ENCODE measurements around the gene BTG3.

BTG3 gene, protein sequence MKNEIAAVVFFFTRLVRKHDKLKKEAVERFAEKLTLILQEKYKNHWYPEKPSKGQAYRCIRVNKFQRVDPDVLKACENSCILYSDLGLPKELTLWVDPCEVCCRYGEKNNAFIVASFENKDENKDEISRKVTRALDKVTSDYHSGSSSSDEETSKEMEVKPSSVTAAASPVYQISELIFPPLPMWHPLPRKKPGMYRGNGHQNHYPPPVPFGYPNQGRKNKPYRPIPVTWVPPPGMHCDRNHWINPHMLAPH

GRCh38 chr21:17612565-17613241, at the start of gene BTG3:
Gene BTG3, minus strand, starts transcription at chr21:17612901. Its CDS starts 3,757 bp downstream, at chr21:17609144.
- peak; percentile 81 for DNase-seq

- no peak for DNase-seq
Measured at GRCh38 chr21:17660862-17661261, 48.2 kb upstream of the BTG3 start.

DNA sequence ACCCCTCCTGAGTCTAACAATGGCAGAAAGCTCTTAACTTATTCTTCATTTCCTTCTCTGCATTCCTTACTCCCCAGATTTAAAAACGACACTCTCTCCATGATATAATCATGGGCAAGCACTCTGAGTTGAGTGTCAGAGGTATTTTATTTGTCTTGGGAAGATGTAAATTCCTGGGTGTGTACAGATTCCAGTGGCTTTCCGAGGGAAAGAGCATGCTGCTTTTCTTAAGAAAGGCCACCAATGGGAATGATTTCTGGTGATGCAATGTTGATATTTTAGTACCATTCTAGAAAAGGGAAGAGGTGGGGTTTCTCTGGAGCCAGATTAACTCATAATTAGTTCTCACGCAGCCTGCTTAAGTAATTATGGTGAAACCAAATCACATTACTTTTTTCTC, 47.8 kb upstream of the BTG3 start:
- DNase-seq: no peak

DNA sequence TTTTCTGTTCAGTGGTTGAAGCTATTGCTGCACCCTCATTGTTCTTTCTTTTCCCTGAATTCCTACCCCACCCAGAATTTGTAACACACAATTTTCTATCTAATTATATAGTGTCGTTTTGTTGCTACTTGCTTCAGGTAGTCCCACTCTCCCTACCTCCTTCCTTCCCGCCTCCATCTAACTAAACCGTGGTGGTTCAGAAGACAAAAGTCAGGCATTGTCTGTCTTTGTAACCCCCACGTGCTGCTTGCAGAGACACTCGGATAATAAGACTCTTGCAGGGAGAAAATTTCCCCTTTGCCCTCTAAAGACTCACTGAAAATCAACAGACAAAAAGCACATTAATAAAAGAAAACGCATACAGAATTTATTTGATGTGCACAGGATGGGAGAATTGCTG, 46.2 kb upstream of the BTG3 start:
- DNase-seq: no peak

GRCh38 chr21:17651526-17651925, 38.8 kb upstream of the BTG3 start:
- no peak for DNase-seq

- DNase-seq: no peak
Measured at GRCh38 chr21:17650292-17650691, 37.6 kb upstream of the BTG3 start.

DNA sequence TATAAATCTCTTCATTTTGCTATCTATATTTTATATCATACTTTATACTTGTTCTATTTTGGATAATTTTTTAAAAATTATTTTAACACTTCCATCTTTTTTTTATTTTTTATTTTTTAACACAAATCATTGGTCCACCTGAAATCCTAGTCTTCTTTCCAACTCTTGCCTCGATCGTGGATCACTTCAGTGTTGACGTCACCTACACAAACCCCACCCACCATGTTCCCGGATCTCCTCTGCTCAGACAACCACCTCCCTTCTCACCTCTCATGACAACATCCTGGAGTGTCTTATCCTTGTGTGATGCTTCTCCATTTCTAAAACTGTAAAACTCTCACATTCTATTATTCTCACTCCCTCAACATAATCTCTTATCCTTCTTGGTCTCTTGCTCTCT, 34.1 kb upstream of the BTG3 start:
- no peak for DNase-seq

DNA sequence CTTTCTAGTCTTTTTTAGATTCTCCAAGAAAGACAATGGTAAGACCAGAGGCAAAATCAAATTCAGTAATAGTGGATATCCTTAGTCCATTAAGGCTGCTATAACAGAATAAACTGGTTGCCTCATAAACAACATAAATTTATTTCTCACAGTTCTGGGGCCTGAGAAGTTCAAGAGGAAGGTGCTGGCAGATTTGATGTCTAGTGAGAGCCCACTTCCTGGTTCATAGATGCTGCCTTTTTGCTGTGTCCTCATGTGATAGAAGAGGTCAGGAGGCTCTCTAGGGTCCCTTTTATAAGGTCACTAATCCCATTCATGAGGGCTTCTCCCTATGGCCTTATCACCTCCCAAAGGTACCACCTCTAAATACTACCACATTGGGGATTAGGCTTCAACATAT, 31.5 kb upstream of the BTG3 start:
- no peak for DNase-seq

DNA sequence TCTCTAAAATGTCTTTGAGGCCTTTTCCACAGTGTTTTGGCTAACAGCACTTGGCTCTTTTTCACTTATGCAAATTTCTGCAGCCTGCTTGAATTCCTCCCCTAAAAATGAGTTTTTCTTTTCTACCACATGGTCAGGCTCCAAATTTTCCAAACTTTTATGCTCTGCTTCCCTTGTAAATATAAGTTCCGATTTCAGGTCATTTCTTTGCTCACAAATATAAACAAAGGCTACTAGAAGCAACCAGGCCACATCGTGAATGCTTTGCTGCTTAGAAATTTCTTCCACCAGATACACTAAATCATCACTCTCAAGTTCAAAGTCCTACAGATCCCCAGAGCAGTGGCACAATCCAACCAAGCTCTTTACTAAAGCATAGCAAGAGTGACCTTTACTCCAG, 28.1 kb upstream of the BTG3 start:
- no peak for DNase-seq

GRCh38 chr21:17636711-17637110, 24.0 kb upstream of the BTG3 start:
- no peak for DNase-seq

- DNase-seq: no peak
Measured at GRCh38 chr21:17631195-17631594, 18.5 kb upstream of the BTG3 start.

DNA sequence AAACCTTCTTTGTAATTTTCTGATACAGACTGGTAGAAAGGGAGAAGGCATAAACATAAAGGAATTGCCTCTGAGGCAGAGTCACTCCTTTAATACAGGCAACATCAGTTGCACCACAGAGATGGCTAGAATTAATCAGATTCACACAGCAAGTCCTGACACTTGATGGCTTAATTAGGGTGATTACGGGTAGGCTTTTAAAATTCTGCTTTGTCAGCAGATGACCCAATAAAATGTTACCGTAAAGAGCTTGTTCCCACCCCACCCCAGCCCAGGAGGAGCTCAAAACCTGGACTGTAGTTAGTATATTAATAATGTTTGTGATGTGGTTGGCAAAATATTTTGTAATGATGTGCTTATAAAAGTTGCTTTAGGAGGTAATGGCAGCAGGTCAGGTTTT, 9.3 kb upstream of the BTG3 start:
- no peak for DNase-seq

- DNase-seq: no peak
Measured at GRCh38 chr21:17616831-17617230, 4.1 kb upstream of the BTG3 start.

- peak; percentile 5 for DNase-seq
Measured at GRCh38 chr21:17613242-17613676, 558 bp upstream of the BTG3 start.

- DNase-seq: peak; percentile 25
Measured at GRCh38 chr21:17612023-17612564, 607 bp downstream of the BTG3 start.

GRCh38 chr21:17611414-17612022, 1.2 kb downstream of the BTG3 start:
- peak; percentile 85 for DNase-seq

GRCh38 chr21:17610911-17611310, 1.8 kb downstream of the BTG3 start:
- DNase-seq: peak; percentile 10

- DNase-seq: no peak
Measured at GRCh38 chr21:17609681-17610080, 3.0 kb downstream of the BTG3 start.

DNA sequence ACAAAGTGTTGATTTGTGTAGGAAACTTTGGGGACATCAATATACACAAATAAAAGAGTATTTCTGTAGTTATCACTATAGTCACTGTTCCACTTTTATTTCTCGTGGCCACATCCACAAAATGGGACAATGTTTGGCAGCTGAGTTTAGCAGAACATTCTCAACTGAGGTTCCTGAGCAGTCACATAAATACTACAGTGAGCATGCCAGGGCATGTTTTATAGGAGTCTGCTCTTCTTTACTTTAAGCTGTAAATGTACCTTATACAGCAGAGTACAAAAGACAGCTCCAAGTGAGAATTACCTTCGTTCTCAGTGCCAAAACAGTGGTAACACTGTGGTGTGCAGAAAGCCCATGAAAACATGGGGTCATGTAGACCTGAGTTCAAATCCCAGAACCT, 5.0 kb downstream of the BTG3 start:
- no peak for DNase-seq

DNA sequence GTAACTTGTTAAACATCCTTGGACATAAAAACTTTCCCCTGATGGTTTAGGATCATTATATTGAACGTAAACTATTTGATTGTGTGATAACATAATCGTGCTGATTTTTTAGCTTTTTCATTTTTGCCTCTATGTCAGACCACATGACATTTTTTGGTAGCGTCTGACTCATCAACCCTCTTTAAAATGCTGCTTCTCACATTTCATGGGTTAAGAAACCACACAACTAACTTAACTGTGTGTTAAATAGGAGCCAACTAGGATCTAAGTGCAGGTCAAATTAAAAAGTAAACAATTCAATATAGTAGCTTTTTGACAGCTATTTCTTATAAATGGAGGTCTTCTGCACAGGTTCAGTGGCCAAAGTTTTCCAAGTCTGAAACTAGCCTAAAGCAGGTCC, 9.8 kb downstream of the BTG3 start:
- DNase-seq: peak; percentile 31

- no peak for DNase-seq
Measured at GRCh38 chr21:17598437-17598836, 14.3 kb downstream of the BTG3 start.

DNA sequence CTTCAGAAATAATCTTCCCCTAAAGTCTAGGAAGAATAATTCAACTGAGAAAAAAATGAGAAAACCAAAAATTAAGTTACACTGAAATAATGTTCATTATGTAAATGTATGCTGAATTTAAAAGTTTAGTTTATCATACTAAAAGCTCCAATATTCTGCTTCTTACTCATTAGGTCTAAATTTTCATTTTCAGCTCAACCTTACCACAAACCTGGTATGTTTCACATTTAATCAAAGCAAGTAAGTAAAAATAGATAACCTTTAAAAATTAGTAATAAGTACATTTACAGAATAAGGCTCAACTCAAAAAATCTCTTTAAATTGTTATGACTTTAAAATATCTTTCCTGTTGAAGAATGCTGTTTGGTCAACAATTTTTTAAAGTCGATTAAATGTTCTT, 15.0 kb downstream of the BTG3 start:
- DNase-seq: no peak

DNA sequence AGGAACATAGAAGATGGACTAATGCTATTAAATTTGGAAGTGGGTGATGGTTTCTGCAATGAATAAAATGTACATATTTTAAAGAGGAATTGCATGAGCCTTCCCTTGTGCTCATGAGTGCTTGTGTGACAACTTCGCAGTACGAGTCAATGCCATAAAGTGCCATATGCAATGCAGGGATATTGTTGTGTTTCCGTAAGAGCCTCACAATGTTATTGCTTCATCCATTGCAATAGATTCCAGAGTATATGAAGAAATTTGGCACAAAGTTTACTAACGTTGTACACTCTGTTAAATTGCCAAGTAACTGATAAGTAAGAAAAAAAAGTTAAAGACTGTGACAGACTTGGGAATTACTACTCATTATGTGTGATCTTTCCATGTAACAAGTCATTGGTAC, 22.3 kb downstream of the BTG3 start:
- peak; percentile 17 for DNase-seq

GRCh38 chr21:17585875-17586450, 26.7 kb downstream of the BTG3 start:
- peak; percentile 55 for DNase-seq

Data from fibroblast of upper back skin (primary cell).